Measurements from ENCODE around the gene SF3A1. TPM values are rescaled to one million over a fixed set of nuclear protein-coding genes. Genes with fewer than 3 reads are reported as not detected.

The SF3A1 gene
- total RNA-seq, 2 donors from 2014 or later: 151 to 194 TPM

GRCh38 chr22:30365891-30366290 is 9.2 kb upstream of the SF3A1 start:
- Histone ChIP-seq H3K9ac (ENCODE audit: low read depth in 2 of 2, low read length in 2 of 2) (no peak overlapping the region), H3K4me1 (no peaks in the 10 kb centered on the region), H3K9me3 (no peaks in the 10 kb centered on the region), H3K36me3 (no peaks in the 10 kb centered on the region), H3K27me3 (no peaks in the 10 kb centered on the region), H3K27ac (no peak overlapping the region), H3K4me3 (no peak overlapping the region)
- no peak for TF ChIP-seq CTCF (IDR thresholded peaks at IDR 0.05)
- DNase-seq: no peak
- intact Hi-C loops (cut with DNase I): no loop called here

- DNase-seq: no peak
Measured at GRCh38 chr22:30362651-30363281, 6.1 kb upstream of the SF3A1 start.

GRCh38 chr22:30361916-30362650 is 5.4 kb upstream of the SF3A1 start:
- no peaks in the 10 kb centered on the region for H3K9me3 ChIP-seq
- H3K27me3 ChIP-seq: no peaks in the 10 kb centered on the region
- H3K27ac ChIP-seq: no peak overlapping the region
- no peak for TF ChIP-seq CTCF (IDR thresholded peaks at IDR 0.05)
- DNase-seq: no peak
- H3K4me1 ChIP-seq: no peaks in the 10 kb centered on the region
- intact Hi-C loops (cut with DNase I): no loop called here
- H3K9ac ChIP-seq (ENCODE audit: low read depth in 2 of 2, low read length in 2 of 2): no peak overlapping the region
- H3K36me3 ChIP-seq: no peaks in the 10 kb centered on the region
- no peak overlapping the region for H3K4me3 ChIP-seq

More at GRCh38 chr22:30362651-30363281, 6.1 kb upstream of the SF3A1 start:
- Histone ChIP-seq H3K9me3 (no peaks in the 10 kb centered on the region), H3K4me3 (no peak overlapping the region), H3K27me3 (no peaks in the 10 kb centered on the region), H3K27ac (no peak overlapping the region), H3K9ac (ENCODE audit: low read depth in 2 of 2, low read length in 2 of 2) (no peak overlapping the region), H3K4me1 (no peaks in the 10 kb centered on the region), H3K36me3 (no peaks in the 10 kb centered on the region)
- TF ChIP-seq CTCF (IDR thresholded peaks at IDR 0.05): no peak
- intact Hi-C loops (cut with DNase I): no loop called here

GRCh38 chr22:30358541-30358940 is 1.8 kb upstream of the SF3A1 start:
- no peak overlapping the region for H3K27ac ChIP-seq
- H3K9me3 ChIP-seq: no peaks in the 10 kb centered on the region
- no peaks in the 10 kb centered on the region for H3K27me3 ChIP-seq
- peaks cover 13% of the 10 kb centered on the region for H3K4me1 ChIP-seq
- TF ChIP-seq CTCF (IDR thresholded peaks at IDR 0.05): no peak
- intact Hi-C loops (cut with DNase I): no loop called here
- H3K4me3 ChIP-seq: no peak overlapping the region
- no peak for DNase-seq
- H3K9ac ChIP-seq (ENCODE audit: low read depth in 2 of 2, low read length in 2 of 2): no peak overlapping the region
- no peaks in the 10 kb centered on the region for H3K36me3 ChIP-seq

- Histone ChIP-seq H3K9ac (ENCODE audit: low read depth in 2 of 2, low read length in 2 of 2) (no peak overlapping the region), H3K27ac (no peak overlapping the region), H3K4me1 (peaks cover 13% of the 10 kb centered on the region), H3K36me3 (no peaks in the 10 kb centered on the region), H3K27me3 (no peaks in the 10 kb centered on the region), H3K9me3 (no peaks in the 10 kb centered on the region), H3K4me3 (peak overlapping the region; percentile 72)
- no peak for DNase-seq
- no peak for TF ChIP-seq CTCF (IDR thresholded peaks at IDR 0.05)
- intact Hi-C loops (cut with DNase I): loop anchor here (2.0 kb wide), 1 partner anchor 69 kb away; the partner anchor contains the start of gene CASTOR1
Measured at GRCh38 chr22:30357650-30358215, 1.0 kb upstream of the SF3A1 start.
